Subcutaneous preadipocyte (primary cell): ENCODE results near the gene RNF34. TPM values are rescaled to one million over a fixed set of nuclear protein-coding genes. Genes with fewer than 3 reads are reported as not detected.

Experiments
- total RNA-seq: library from RNA; depleted of rRNA; stranded (reverse); fragments of >200 nt; gene quantifications from 2 replicates; pipeline ENCODE4 v1.2.3, GENCODE V29; 2012

Gene RNF34
- 33.1 and 44.8 TPM in 2 replicates for total RNA-seq

DNA sequence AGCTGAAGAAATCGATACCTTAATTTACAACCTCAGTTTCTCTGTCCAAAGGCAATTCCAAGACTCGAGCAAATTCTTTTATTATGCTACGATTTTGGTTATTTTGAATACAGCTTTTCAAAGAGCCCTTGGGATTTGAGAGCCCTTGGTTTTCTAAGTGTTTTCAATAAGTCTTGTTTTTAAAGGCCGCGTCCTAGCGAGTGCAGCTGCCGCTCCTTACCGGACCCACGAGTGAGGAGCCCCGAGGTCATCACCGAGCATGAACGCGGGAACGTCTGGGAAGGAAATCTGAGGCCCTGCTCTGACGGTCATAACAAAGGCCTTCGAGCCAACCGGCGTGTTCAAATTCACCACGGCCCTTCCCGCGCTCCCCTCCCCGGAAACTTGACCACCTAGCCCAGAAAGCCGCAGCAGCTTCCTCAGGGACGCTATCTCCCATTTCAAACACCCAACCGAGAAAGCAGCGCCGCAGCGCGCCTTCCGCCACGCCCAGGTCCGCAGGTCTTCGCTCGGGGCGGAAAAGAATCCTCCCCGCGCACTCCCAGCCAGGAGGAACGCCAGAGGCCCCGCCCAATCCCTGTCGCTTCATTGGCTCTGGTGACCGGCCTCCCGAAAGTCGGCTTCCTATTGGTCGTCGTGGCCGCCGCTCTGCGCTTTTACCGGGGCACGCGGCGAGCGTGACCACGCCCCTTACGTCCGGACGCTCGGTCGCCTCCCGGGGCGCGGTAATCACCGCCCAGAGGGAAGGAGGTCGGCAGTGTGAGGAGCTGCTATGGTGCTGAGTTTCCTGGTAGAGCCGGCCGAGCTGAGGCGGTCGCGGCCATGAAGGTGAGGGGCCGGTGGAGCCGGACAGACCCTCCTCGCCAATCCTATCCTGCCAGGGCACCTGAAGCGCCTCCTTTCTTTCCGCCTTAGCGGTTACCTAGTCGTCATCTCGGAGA, at the start of gene RNF34:
Gene RNF34 (plus strand): TSS at position 728 of the 941 bp plus-strand sequence. CDS start 95 bp downstream, at position 823.

GRCh38 chr12:121351820-121352681, 47.9 kb upstream of the RNF34 start, which contains the start of gene ANAPC5:
TSS of gene ANAPC5 (minus strand) at chr12:121352411. CDS start at chr12:121352340, 71 bp downstream.

Other genes with a start within 250 kb of the RNF34 start
- gene P2RX4, start 190.0 kb upstream of the RNF34 start, total RNA-seq, result 10.3 and 10.6 TPM in 2 replicates
- gene CAMKK2, start 103.4 kb upstream of the RNF34 start, total RNA-seq, result 24.3 and 25.4 TPM in 2 replicates
- 140 and 188 TPM in 2 replicates for gene ANAPC5, start 47.7 kb upstream of the RNF34 start, total RNA-seq
- gene KDM2B, start 180.9 kb downstream of the RNF34 start, total RNA-seq, result 27.8 and 29.4 TPM in 2 replicates
- 12.9 and 14.7 TPM in 2 replicates for gene ORAI1, start 226.4 kb downstream of the RNF34 start, total RNA-seq